CD14-positive monocyte (primary cell): Measurements from ENCODE around the gene KSR2. TPM values are rescaled to one million over a fixed set of nuclear protein-coding genes. Genes with fewer than 3 reads are reported as not detected.
A peak's percentile ranks its signal among the peaks of the same experiment; 100 is the strongest.

Source experiments
- DNase-seq, 3 donors: peaks; one replicate each; pipeline ENCODE4 v3.0.0-alpha.2; 2011 to 2022
- H2AFZ ChIP-seq: 2 replicates; pipeline ENCODE4 v1.6.0; 2012; ENCODE audit warnings: mild to moderate bottlenecking, low read depth, low read length, inconsistent platforms; ENCODE audit not compliant: insufficient read depth, poor library complexity, severe bottlenecking
- H3K27ac ChIP-seq, 2 donors: 1 replicate in 1 of 2; 2 replicates in 1 of 2; pipeline ENCODE4 v1.5.1; 2012 to 2013; ENCODE audit warnings: low read length in 2 of 2, control low read depth in 1 of 2, inconsistent platforms in 1 of 2, low read depth in 1 of 2, mild to moderate bottlenecking in 1 of 2
- H3K27me3 ChIP-seq, 2 donors: one replicate each; pipeline versions ENCODE4 v1.6.0 to v1.6.1; 2011 to 2013; ENCODE audit warnings: low read length in 2 of 2; ENCODE audit not compliant: control insufficient read depth in 2 of 2, insufficient read depth in 2 of 2
- H3K36me3 ChIP-seq, 2 donors: replicated peaks in 1 of 2; 1 replicate in 1 of 2; 2 replicates in 1 of 2; pipeline versions ENCODE4 v1.5.1 to v1.6.1; 2012 to 2013; ENCODE audit warnings: low read length in 2 of 2, control low read depth in 1 of 2, inconsistent platforms in 1 of 2, mild to moderate bottlenecking in 1 of 2; ENCODE audit not compliant: insufficient read depth in 2 of 2, control insufficient read depth in 1 of 2
- H3K4me1 ChIP-seq, 2 donors: 1 replicate in 1 of 2; 2 replicates in 1 of 2; pipeline versions ENCODE4 v1.5.1 to v1.6.1; 2012 to 2013; ENCODE audit warnings: low read length in 2 of 2, control low read depth in 1 of 2, inconsistent platforms in 1 of 2, mild to moderate bottlenecking in 1 of 2, moderate library complexity in 1 of 2; ENCODE audit not compliant: insufficient read depth in 2 of 2, control insufficient read depth in 1 of 2
- H3K4me2 ChIP-seq: replicated peaks from 2 replicates; pipeline ENCODE3; 2012; ENCODE audit warnings: low read length, moderate library complexity, mild to moderate bottlenecking; ENCODE audit not compliant: poor library complexity, severe bottlenecking; ENCODE audit errors: extremely low read depth
- H3K4me3 ChIP-seq, 3 experiments: fragments of 200-600 bp in 1 of 3; sonication (generic) in 1 of 3; replicated peaks in 1 of 3; 1 replicate in 2 of 3; 2 replicates in 1 of 3; pipeline ENCODE4 v1.5.1; 2011 to 2013; ENCODE audit warnings: low read length in 3 of 3, mild to moderate bottlenecking in 3 of 3, control low read depth in 2 of 3, low read depth in 2 of 3, inconsistent platforms in 1 of 3, moderate library complexity in 1 of 3
- H3K79me2 ChIP-seq: 2 replicates; pipeline ENCODE4 v1.6.0; 2012; ENCODE audit warnings: mild to moderate bottlenecking, control low read depth, inconsistent platforms, low read length, moderate library complexity; ENCODE audit not compliant: insufficient read depth
- H3K9ac ChIP-seq: 2 replicates; pipeline ENCODE4 v1.6.0; 2017; ENCODE audit warnings: low read length, mild to moderate bottlenecking; ENCODE audit not compliant: insufficient read depth, poor library complexity, severe bottlenecking
- H3K9me3 ChIP-seq, 2 donors: replicated peaks in 1 of 2; 1 replicate in 1 of 2; 2 replicates in 1 of 2; pipeline versions ENCODE4 v1.5.1 to v1.6.1; 2012 to 2013; ENCODE audit warnings: low read length in 2 of 2, control low read depth in 1 of 2; ENCODE audit not compliant: control insufficient read depth in 1 of 2, insufficient read depth in 1 of 2
- H4K20me1 ChIP-seq: 2 replicates; pipeline ENCODE4 v1.6.0; 2012; ENCODE audit warnings: mild to moderate bottlenecking, low read length, control low read depth, moderate library complexity; ENCODE audit not compliant: insufficient read depth
- H3K27ac Mint-ChIP-seq, 7 donors: one replicate each; pipeline ENCODE4 v1.8.0; 2020; ENCODE audit warnings: mild to moderate bottlenecking in 7 of 7, mixed read lengths in 7 of 7, moderate library complexity in 6 of 7, inconsistent platforms in 2 of 7
- H3K27me3 Mint-ChIP-seq, 3 donors: one replicate each; pipeline ENCODE4 v1.8.0; 2021 to 2022; ENCODE audit warnings: low read depth in 3 of 3, mild to moderate bottlenecking in 3 of 3, mixed read lengths in 3 of 3, moderate library complexity in 3 of 3, inconsistent platforms in 1 of 3
- H3K36me3 Mint-ChIP-seq, 2 donors: one replicate each; pipeline ENCODE4 v1.8.0; 2020; ENCODE audit warnings: mixed read lengths in 2 of 2, inconsistent platforms in 1 of 2, mild to moderate bottlenecking in 1 of 2
- H3K4me1 Mint-ChIP-seq: one replicate; pipeline ENCODE4 v1.8.0; 2020; ENCODE audit warnings: mild to moderate bottlenecking, mixed read lengths
- H3K4me3 Mint-ChIP-seq, 2 donors: one replicate each; pipeline ENCODE4 v1.8.0; 2020; ENCODE audit warnings: mild to moderate bottlenecking in 2 of 2, mixed read lengths in 2 of 2, moderate library complexity in 1 of 2
- H3K9me3 Mint-ChIP-seq, 7 donors: one replicate each; pipeline ENCODE4 v1.8.0; 2020 to 2022; ENCODE audit warnings: mixed read lengths in 7 of 7, mild to moderate bottlenecking in 6 of 7, moderate library complexity in 6 of 7, inconsistent platforms in 2 of 7
- CTCF ChIP-seq: fragments of 200-600 bp; IDR thresholded peaks from one replicate; pipeline ENCODE4 v1.8.0; 2022; ENCODE audit warnings: antibody characterized with exemption, mild to moderate bottlenecking
- WGBS: methylation state at CpG from one replicate; pipeline ENCODE4 v1.1.5; 2013; ENCODE audit warnings: missing lambda C conversion rate; ENCODE audit not compliant: insufficient coverage; 5-methylcytosine and 5-hydroxymethylcytosine counted together
- intact Hi-C, 2 donors: fragments of 100-400 bp; cut with micrococcal nuclease; formaldehyde crosslinking; loops; one replicate each; pipeline versions ENCODE4 v1.15.0 to v1.15.1; 2023
- polyA plus RNA-seq, 3 donors: library from polyadenylated mRNA; depleted of rRNA in 1 of 3; unstranded in 2 of 3; stranded (reverse) in 1 of 3; fragments of 300-500 nt in 2 of 3; fragments of >200 nt in 1 of 3; fragmentation: Illumina TruSeq in 2 of 3; gene quantifications; 1 replicate in 2 of 3; 2 replicates in 1 of 3; pipeline ENCODE4 v1.2.3, GENCODE V29; 2012 to 2021

Gene KSR2
- polyA plus RNA-seq, 3 donors: not detected

- Histone ChIP-seq H4K20me1 (no peaks in the 10 kb centered on the region), H3K27me3 (peaks cover 14 to 26% of the 10 kb centered on the region in 2 donors), H3K79me2 (no peaks in the 10 kb centered on the region), H2AFZ (no peak overlapping the region), H3K9me3 (no peaks in the 10 kb centered on the region), H3K4me3 (no peak overlapping the region), H3K4me1 (peaks cover 1 to 7% of the 10 kb centered on the region in 2 donors), H3K9ac (no peak overlapping the region), H3K27ac (no peak overlapping the region), H3K4me2 (no peak overlapping the region), H3K36me3 (no peaks in the 10 kb centered on the region)
- 96% methylated on average over 9 of the region's 10 CpGs for WGBS
- Mint-ChIP-seq H3K27ac (no peak overlapping the region), H3K27me3 (peaks cover 29 to 43% (median 41%) of the 10 kb centered on the region in 3 donors), H3K36me3 (peaks cover 0 to 6% of the 10 kb centered on the region in 2 donors), H3K4me1 (peaks cover 4% of the 10 kb centered on the region), H3K9me3 (peaks cover 0 to 6% (median 2%) of the 10 kb centered on the region in 7 donors), H3K4me3 (peak overlapping the region in 1 of 2 donors; percentile 53)
- no peak for DNase-seq
- intact Hi-C loops: no loop called here
- no peak for TF ChIP-seq CTCF
Observed at GRCh38 chr12:117530796-117531195, 438.0 kb downstream of the KSR2 start.

DNA sequence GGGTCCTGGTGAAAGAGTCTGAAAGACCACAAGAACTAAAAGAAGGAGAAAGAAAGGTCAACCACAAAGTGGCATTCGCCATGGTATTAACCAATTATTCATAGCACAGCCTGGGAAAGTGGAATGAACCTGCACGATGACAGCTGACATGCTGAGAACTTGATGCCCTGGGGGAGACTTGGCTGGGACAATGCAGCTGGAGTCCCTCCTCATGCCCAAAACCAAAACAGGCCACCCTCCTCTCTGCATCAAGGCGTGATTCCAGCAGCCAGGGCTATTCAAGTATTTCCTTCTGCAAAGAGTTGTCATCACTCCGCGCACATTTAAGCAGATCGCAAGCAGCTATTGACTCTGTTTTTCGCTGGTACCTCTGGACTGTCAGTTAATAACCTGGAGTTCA lies 440.3 kb downstream of the KSR2 start:
- WGBS: 97% methylated on average over 6 of the region's 7 CpGs
- no peak overlapping the region for H2AFZ ChIP-seq
- peaks cover 0 to 10% (median 0%) of the 10 kb centered on the region in 7 donors for H3K9me3 Mint-ChIP-seq

More for the DNA sequence above, 440.3 kb downstream of the KSR2 start:
- no peak for DNase-seq
- Mint-ChIP-seq H3K4me1 (peaks cover 11% of the 10 kb centered on the region), H3K4me3 (peak overlapping the region in 1 of 2 donors; percentile 67), H3K27me3 (peaks cover 30 to 50% (median 45%) of the 10 kb centered on the region in 3 donors), H3K36me3 (peaks cover 0 to 9% of the 10 kb centered on the region in 2 donors), H3K27ac (no peak overlapping the region)
- Histone ChIP-seq H3K9me3 (no peaks in the 10 kb centered on the region), H3K9ac (no peak overlapping the region), H3K4me3 (no peak overlapping the region), H3K36me3 (no peaks in the 10 kb centered on the region), H3K27ac (no peak overlapping the region), H4K20me1 (no peaks in the 10 kb centered on the region), H3K79me2 (no peaks in the 10 kb centered on the region), H3K27me3 (peaks cover 14 to 28% of the 10 kb centered on the region in 2 donors), H3K4me2 (no peak overlapping the region), H3K4me1 (peaks cover 4 to 5% of the 10 kb centered on the region in 2 donors)
- TF ChIP-seq CTCF: no peak
- intact Hi-C loops: no loop called here
